ENCODE data around the gene NUBP2.

Gene NUBP2

GRCh38 chr16:1749152-1750117 lies 33.3 kb upstream of the NUBP2 start:
- H3K4me3 Mint-ChIP-seq, result no peak overlapping the region
- DNase-seq, result no peak
- peaks cover 84% of the 10 kb centered on the region for H3K36me3 Mint-ChIP-seq (ENCODE audit: low read depth)
- H3K4me1 Mint-ChIP-seq (ENCODE audit: low read depth), result no peaks in the 10 kb centered on the region
- H3K27ac Mint-ChIP-seq, result no peak overlapping the region
- no peaks in the 10 kb centered on the region for H3K9me3 Mint-ChIP-seq
- H3K27me3 Mint-ChIP-seq, result no peaks in the 10 kb centered on the region

GRCh38 chr16:1751946-1752345 lies 30.8 kb upstream of the NUBP2 start:
- peaks cover 6% of the 10 kb centered on the region for H3K4me1 Mint-ChIP-seq (ENCODE audit: low read depth)
- H3K4me3 Mint-ChIP-seq, result no peak overlapping the region
- no peaks in the 10 kb centered on the region for H3K9me3 Mint-ChIP-seq
- DNase-seq, result no peak
- no peak overlapping the region for H3K27ac Mint-ChIP-seq
- H3K36me3 Mint-ChIP-seq (ENCODE audit: low read depth), result peaks cover 82% of the 10 kb centered on the region
- H3K27me3 Mint-ChIP-seq, result no peaks in the 10 kb centered on the region

GRCh38 chr16:1752853-1753252 lies 29.9 kb upstream of the NUBP2 start:
- Mint-ChIP-seq H3K4me1 (ENCODE audit: low read depth) (peaks cover 14% of the 10 kb centered on the region), H3K36me3 (ENCODE audit: low read depth) (peaks cover 74% of the 10 kb centered on the region)

GRCh38 chr16:1754204-1754603 lies 28.6 kb upstream of the NUBP2 start:
- Mint-ChIP-seq H3K4me3 (no peak overlapping the region), H3K27ac (no peak overlapping the region), H3K9me3 (no peaks in the 10 kb centered on the region), H3K36me3 (ENCODE audit: low read depth) (peaks cover 70% of the 10 kb centered on the region), H3K27me3 (no peaks in the 10 kb centered on the region), H3K4me1 (ENCODE audit: low read depth) (peaks cover 14% of the 10 kb centered on the region)
- no peak for DNase-seq

More at GRCh38 chr16:1752853-1753252, 29.9 kb upstream of the NUBP2 start:
- H3K27me3 Mint-ChIP-seq, result no peaks in the 10 kb centered on the region
- no peak overlapping the region for H3K27ac Mint-ChIP-seq
- DNase-seq, result no peak
- H3K9me3 Mint-ChIP-seq, result no peaks in the 10 kb centered on the region
- no peak overlapping the region for H3K4me3 Mint-ChIP-seq

- no peaks in the 10 kb centered on the region for H3K27me3 Mint-ChIP-seq
- H3K4me1 Mint-ChIP-seq (ENCODE audit: low read depth), result peaks cover 14% of the 10 kb centered on the region
- H3K36me3 Mint-ChIP-seq (ENCODE audit: low read depth), result peaks cover 69% of the 10 kb centered on the region
- no peak for DNase-seq
- no peak overlapping the region for H3K27ac Mint-ChIP-seq
- H3K9me3 Mint-ChIP-seq, result no peaks in the 10 kb centered on the region
- H3K4me3 Mint-ChIP-seq, result no peak overlapping the region
These were observed 24.9 kb upstream of the NUBP2 start for GRCh38 chr16:1757714-1758461.

- H3K27ac Mint-ChIP-seq, result no peak overlapping the region
- no peaks in the 10 kb centered on the region for H3K27me3 Mint-ChIP-seq
These were observed 23.8 kb upstream of the NUBP2 start for GRCh38 chr16:1758923-1759322.

GRCh38 chr16:1759511-1759910 lies 23.2 kb upstream of the NUBP2 start:
- Mint-ChIP-seq H3K27me3 (no peaks in the 10 kb centered on the region), H3K27ac (no peak overlapping the region), H3K4me1 (ENCODE audit: low read depth) (peaks cover 14% of the 10 kb centered on the region), H3K36me3 (ENCODE audit: low read depth) (peaks cover 61% of the 10 kb centered on the region), H3K9me3 (no peaks in the 10 kb centered on the region), H3K4me3 (no peak overlapping the region)
- no peak for DNase-seq

More at GRCh38 chr16:1758923-1759322, 23.8 kb upstream of the NUBP2 start:
- no peak for DNase-seq
- Mint-ChIP-seq H3K4me3 (no peak overlapping the region), H3K36me3 (ENCODE audit: low read depth) (peaks cover 66% of the 10 kb centered on the region), H3K9me3 (no peaks in the 10 kb centered on the region), H3K4me1 (ENCODE audit: low read depth) (peaks cover 14% of the 10 kb centered on the region)

- H3K9me3 Mint-ChIP-seq, result no peaks in the 10 kb centered on the region
- peaks cover 13% of the 10 kb centered on the region for H3K4me1 Mint-ChIP-seq (ENCODE audit: low read depth)
- H3K4me3 Mint-ChIP-seq, result no peak overlapping the region
- peak overlapping the region; percentile 28 for H3K27ac Mint-ChIP-seq
- peaks cover 62% of the 10 kb centered on the region for H3K36me3 Mint-ChIP-seq (ENCODE audit: low read depth)
- H3K27me3 Mint-ChIP-seq, result no peaks in the 10 kb centered on the region
- no peak for DNase-seq
These were observed 21.8 kb upstream of the NUBP2 start for GRCh38 chr16:1760911-1761310.

GRCh38 chr16:1761751-1762150 lies 21.0 kb upstream of the NUBP2 start:
- Mint-ChIP-seq H3K27ac (no peak overlapping the region), H3K27me3 (no peaks in the 10 kb centered on the region), H3K9me3 (no peaks in the 10 kb centered on the region), H3K4me3 (no peak overlapping the region), H3K36me3 (ENCODE audit: low read depth) (peaks cover 63% of the 10 kb centered on the region), H3K4me1 (ENCODE audit: low read depth) (peaks cover 9% of the 10 kb centered on the region)
- DNase-seq, result no peak

- Mint-ChIP-seq H3K9me3 (no peaks in the 10 kb centered on the region), H3K4me1 (ENCODE audit: low read depth) (peaks cover 3% of the 10 kb centered on the region), H3K36me3 (ENCODE audit: low read depth) (peaks cover 67% of the 10 kb centered on the region), H3K4me3 (no peak overlapping the region), H3K27me3 (no peaks in the 10 kb centered on the region), H3K27ac (no peak overlapping the region)
- no peak for DNase-seq
These were observed 20.4 kb upstream of the NUBP2 start for GRCh38 chr16:1762196-1762878.

- no peaks in the 10 kb centered on the region for H3K9me3 Mint-ChIP-seq
- no peak overlapping the region for H3K4me3 Mint-ChIP-seq
- DNase-seq, result no peak
- no peaks in the 10 kb centered on the region for H3K4me1 Mint-ChIP-seq (ENCODE audit: low read depth)
- peaks cover 72% of the 10 kb centered on the region for H3K36me3 Mint-ChIP-seq (ENCODE audit: low read depth)
- H3K27ac Mint-ChIP-seq, result no peak overlapping the region
- no peaks in the 10 kb centered on the region for H3K27me3 Mint-ChIP-seq
These were observed 19.8 kb upstream of the NUBP2 start for GRCh38 chr16:1762879-1763520.

GRCh38 chr16:1763521-1764511 lies 18.9 kb upstream of the NUBP2 start:
- no peak for DNase-seq
- no peaks in the 10 kb centered on the region for H3K9me3 Mint-ChIP-seq
- no peaks in the 10 kb centered on the region for H3K4me1 Mint-ChIP-seq (ENCODE audit: low read depth)
- H3K27me3 Mint-ChIP-seq, result no peaks in the 10 kb centered on the region
- no peak overlapping the region for H3K27ac Mint-ChIP-seq
- peaks cover 76% of the 10 kb centered on the region for H3K36me3 Mint-ChIP-seq (ENCODE audit: low read depth)
- no peak overlapping the region for H3K4me3 Mint-ChIP-seq

- DNase-seq, result no peak
- Mint-ChIP-seq H3K4me1 (ENCODE audit: low read depth) (peaks cover 3% of the 10 kb centered on the region), H3K27me3 (no peaks in the 10 kb centered on the region), H3K4me3 (no peak overlapping the region), H3K36me3 (ENCODE audit: low read depth) (peaks cover 75% of the 10 kb centered on the region), H3K9me3 (no peaks in the 10 kb centered on the region), H3K27ac (no peak overlapping the region)
These were observed 17.8 kb upstream of the NUBP2 start for GRCh38 chr16:1764971-1765370.
